C4-2B (cell line): ENCODE data around the gene RPS6KA4.

ENCODE experiments used
- CTCF ChIP-seq: fragments of 450-650 bp; conservative IDR thresholded peaks from 2 replicates; pipeline ENCODE4 v1.5.1; 2017; ENCODE audit warnings: mild to moderate bottlenecking
- ZFX ChIP-seq: fragments of 450-650 bp; IDR thresholded peaks from 2 replicates; pipeline ENCODE4 v1.6.1; 2017

GRCh38 chr11:64331569-64332371 lies 27.2 kb upstream of the RPS6KA4 start:
- TF ChIP-seq CTCF (no peak; the same call in 1 of the 2 replicates), ZFX (no peak)
